ENCODE results near the gene GAREM2. TPM values are rescaled to one million over a fixed set of nuclear protein-coding genes. Genes with fewer than 3 reads are reported as not detected.

The GAREM2 gene
- total RNA-seq, 1 donor from 2014 or later = 22.6 TPM

DNA sequence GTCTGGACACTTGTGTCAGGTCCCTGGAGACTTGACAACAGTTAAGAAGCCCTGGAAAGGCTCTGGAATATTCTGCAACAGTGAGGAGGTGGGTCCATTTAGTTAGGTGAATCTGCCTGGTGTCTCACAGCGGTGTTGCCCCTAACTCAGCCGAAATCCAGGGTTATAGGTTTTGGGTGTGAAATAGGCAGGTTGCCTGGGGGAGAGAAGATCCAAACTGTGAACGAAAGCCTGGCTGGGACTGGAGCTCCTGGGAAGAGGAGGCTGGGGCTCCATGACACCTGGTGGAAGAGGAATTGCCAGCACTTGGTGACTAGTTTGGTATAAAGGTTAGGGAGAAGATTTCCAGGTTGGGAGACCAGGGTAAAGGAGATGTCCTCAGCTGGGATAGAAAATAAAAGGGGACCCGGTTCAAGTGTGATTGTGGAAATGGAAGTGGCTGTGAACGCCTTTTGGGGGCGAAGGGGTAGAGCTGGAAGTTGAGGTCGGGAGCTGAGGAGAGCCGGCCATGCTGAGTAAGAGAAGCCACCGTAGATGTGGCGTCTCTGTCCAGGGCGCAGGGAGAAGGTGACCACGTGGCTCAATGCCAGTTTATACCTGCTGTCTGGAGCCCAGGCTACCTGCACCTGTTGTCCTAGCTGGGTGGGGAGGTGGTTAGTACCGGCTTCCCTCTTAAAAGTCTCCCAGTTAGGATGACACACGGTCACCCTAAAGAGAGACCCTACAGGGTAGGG lies 3.0 kb upstream of the GAREM2 start:
- DNase-seq (ENCODE audit: low spot score) = peak; percentile 61
- peaks cover 11% of the 10 kb centered on the region for H3K27me3 Mint-ChIP-seq (ENCODE audit: low read depth)
- TF ChIP-seq, protein P1, sequence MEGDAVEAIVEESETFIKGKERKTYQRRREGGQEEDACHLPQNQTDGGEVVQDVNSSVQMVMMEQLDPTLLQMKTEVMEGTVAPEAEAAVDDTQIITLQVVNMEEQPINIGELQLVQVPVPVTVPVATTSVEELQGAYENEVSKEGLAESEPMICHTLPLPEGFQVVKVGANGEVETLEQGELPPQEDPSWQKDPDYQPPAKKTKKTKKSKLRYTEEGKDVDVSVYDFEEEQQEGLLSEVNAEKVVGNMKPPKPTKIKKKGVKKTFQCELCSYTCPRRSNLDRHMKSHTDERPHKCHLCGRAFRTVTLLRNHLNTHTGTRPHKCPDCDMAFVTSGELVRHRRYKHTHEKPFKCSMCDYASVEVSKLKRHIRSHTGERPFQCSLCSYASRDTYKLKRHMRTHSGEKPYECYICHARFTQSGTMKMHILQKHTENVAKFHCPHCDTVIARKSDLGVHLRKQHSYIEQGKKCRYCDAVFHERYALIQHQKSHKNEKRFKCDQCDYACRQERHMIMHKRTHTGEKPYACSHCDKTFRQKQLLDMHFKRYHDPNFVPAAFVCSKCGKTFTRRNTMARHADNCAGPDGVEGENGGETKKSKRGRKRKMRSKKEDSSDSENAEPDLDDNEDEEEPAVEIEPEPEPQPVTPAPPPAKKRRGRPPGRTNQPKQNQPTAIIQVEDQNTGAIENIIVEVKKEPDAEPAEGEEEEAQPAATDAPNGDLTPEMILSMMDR (IDR thresholded peaks at IDR 0.05) = no peak
- H3K9me3 Mint-ChIP-seq (ENCODE audit: low read depth) = no peaks in the 10 kb centered on the region
- peaks cover 7% of the 10 kb centered on the region for H3K4me1 Mint-ChIP-seq (ENCODE audit: low read depth)
- no peaks in the 10 kb centered on the region for H3K36me3 Mint-ChIP-seq (ENCODE audit: low read depth)
- H3K4me3 Mint-ChIP-seq (ENCODE audit: unreplicated experiment) = no peak overlapping the region
- no peak overlapping the region for H3K27ac Mint-ChIP-seq (ENCODE audit: unreplicated experiment)

DNA sequence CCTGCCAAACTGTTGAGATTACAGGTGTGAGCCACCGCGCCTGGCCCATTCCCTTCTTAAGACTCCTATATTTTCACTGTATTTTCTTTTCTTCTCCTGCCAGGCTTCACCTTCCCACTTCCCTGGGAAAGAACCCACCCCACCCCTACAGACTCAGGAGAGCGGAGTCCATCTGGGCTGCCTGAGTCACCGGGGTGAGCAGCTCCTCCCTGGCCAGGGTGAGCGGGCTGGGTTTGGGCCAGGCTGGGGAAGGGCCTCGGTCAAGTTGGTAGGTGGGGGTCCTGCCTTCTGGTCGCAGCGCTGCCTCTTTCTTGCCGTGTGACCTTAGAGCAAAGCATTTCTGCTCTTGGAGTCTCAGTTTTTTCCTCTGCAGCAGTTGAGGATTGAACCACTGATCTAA lies 2.1 kb upstream of the GAREM2 start:
- no peaks in the 10 kb centered on the region for H3K9me3 Mint-ChIP-seq (ENCODE audit: low read depth)
- H3K27me3 Mint-ChIP-seq (ENCODE audit: low read depth) = peaks cover 11% of the 10 kb centered on the region
- no peak overlapping the region for H3K27ac Mint-ChIP-seq (ENCODE audit: unreplicated experiment)
- TF ChIP-seq, protein P1 (IDR thresholded peaks at IDR 0.05) = no peak
- H3K4me1 Mint-ChIP-seq (ENCODE audit: low read depth) = peaks cover 7% of the 10 kb centered on the region
- no peak overlapping the region for H3K4me3 Mint-ChIP-seq (ENCODE audit: unreplicated experiment)
- H3K36me3 Mint-ChIP-seq (ENCODE audit: low read depth) = no peaks in the 10 kb centered on the region
- peak; percentile 79 for DNase-seq (ENCODE audit: low spot score)

DNA sequence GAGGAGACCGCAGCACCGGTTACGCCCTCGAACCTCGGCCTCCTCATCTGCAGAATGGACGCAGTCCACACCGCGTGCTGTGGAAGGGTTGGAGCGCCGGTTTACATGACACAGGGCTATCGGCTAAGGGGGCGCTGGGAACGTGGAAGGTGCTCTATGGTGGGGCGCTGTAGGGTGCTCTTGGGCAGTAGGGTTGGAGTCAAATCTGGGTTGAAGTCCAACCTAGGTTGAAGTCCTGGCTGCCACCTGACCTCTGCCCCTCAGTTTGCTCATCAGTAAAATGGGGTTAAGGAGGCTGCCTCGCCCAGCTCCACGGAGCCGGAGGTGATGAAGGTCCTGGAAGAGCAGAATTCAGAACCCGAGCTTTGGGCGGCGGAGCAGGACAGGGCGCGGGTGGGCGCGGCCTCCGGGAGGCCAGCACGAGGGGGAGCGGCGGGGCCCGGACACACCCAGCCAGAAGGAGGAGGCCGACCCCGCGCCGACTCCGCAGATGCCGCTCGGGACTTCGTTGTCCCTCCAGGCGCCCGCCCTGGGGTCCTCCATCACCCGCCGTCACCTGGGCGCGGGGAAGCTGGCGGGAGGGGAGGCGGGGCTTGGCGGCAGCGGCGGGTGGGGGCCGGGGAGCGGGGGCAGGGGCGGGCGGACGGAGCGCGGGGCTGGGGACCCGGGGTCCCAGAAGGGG lies 558 bp upstream of the GAREM2 start:
- DNase-seq (ENCODE audit: low spot score) = peak; percentile 87
- TF ChIP-seq, protein P1 (IDR thresholded peaks at IDR 0.05) = no peak
- Mint-ChIP-seq H3K4me3 (ENCODE audit: unreplicated experiment) (peak overlapping the region; percentile 69), H3K4me1 (ENCODE audit: low read depth) (peaks cover 7% of the 10 kb centered on the region), H3K27ac (ENCODE audit: unreplicated experiment) (no peak overlapping the region), H3K27me3 (ENCODE audit: low read depth) (peaks cover 13% of the 10 kb centered on the region), H3K9me3 (ENCODE audit: low read depth) (no peaks in the 10 kb centered on the region), H3K36me3 (ENCODE audit: low read depth) (no peaks in the 10 kb centered on the region)

DNA sequence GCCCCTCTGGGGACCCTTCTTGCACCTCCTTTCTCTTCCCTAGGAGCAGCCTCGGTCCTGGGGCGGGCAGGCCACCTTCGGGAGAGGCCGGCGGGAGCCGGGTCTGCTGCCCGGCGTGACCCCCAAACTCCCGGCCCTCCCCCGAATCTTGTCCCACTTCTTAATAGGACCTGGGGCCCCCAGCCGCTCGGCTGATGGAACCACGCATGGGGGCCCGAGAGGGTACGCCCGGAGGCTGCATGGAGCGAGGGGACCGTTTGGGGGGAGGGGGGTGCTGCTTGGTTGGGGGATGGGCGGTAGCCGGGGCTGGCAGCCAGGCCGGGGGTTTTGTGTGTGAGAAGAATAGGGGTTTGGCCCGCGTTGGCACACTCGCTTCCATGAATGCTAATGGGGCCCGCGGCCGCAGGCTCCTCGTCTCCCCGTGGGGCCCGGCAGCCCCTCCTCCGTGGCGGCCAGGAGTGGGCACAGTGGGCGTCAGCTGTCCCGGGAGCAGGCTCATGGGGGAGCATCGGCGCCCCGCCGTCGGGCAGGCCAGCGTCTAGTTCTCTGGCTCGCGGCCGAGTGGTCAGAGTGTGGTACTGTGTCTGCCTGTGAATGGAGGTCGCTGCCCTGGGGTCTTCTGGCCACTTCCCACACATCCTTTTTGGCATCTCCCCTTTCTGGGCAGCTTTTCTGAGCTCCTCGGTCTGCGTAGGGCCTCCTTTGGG lies 1.0 kb downstream of the GAREM2 start:
- TF ChIP-seq, protein P1 (IDR thresholded peaks at IDR 0.05) = no peak
- DNase-seq (ENCODE audit: low spot score) = peak; percentile 90

More for the DNA sequence above, 1.0 kb downstream of the GAREM2 start:
- Mint-ChIP-seq H3K36me3 (ENCODE audit: low read depth) (no peaks in the 10 kb centered on the region), H3K4me3 (ENCODE audit: unreplicated experiment) (peak overlapping the region; percentile 41), H3K9me3 (ENCODE audit: low read depth) (no peaks in the 10 kb centered on the region), H3K4me1 (ENCODE audit: low read depth) (peaks cover 7% of the 10 kb centered on the region), H3K27ac (ENCODE audit: unreplicated experiment) (no peak overlapping the region), H3K27me3 (ENCODE audit: low read depth) (peaks cover 13% of the 10 kb centered on the region)

All from chondrocyte (in vitro differentiated cells).